Pulmonary artery endothelial cell (primary cell): Measurements from ENCODE around the gene TBCB. TPM values are rescaled to one million over a fixed set of nuclear protein-coding genes. Genes with fewer than 3 reads are reported as not detected.
"Not testable (repeated sequence)": the region's sequence is repeated elsewhere in the genome, so short reads cannot be mapped to it uniquely, and the experiment has no call there.

Source experiments
- DNase-seq: peaks from one replicate; pipeline ENCODE4 v3.0.0-alpha.2; 2011; ENCODE audit warnings: low read depth, low spot score
- total RNA-seq: library from RNA; depleted of rRNA; stranded (reverse); fragments of >200 nt; gene quantifications from 2 replicates; pipeline ENCODE4 v1.2.3, GENCODE V29; 2014

TBCB gene
- total RNA-seq, 1 donor from 2014 or later: 196 TPM

GRCh38 chr19:36134867-36135266 lies 19.6 kb downstream of the TBCB start:
- not testable (repeated sequence) for DNase-seq

- DNase-seq: no peak
Observed at GRCh38 chr19:36136964-36137686, 21.9 kb downstream of the TBCB start.

DNA sequence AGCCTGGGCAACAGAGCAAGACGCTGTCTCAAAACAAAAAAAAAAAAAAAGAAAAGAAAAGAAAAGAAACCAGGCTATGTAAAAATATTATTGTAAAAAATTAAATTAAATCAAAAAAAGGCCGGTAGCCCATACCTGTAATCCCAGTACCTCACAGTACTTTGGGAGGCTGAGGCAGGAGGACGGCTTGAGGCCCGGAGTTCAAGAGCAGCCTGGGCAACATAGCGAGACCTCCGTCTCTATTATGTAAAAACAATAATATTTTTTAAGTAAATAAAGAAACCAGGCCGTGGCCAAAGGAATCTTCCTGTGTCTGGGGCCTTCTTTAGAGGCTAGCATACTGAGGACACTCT lies 23.8 kb downstream of the TBCB start:
- DNase-seq: no peak

DNA sequence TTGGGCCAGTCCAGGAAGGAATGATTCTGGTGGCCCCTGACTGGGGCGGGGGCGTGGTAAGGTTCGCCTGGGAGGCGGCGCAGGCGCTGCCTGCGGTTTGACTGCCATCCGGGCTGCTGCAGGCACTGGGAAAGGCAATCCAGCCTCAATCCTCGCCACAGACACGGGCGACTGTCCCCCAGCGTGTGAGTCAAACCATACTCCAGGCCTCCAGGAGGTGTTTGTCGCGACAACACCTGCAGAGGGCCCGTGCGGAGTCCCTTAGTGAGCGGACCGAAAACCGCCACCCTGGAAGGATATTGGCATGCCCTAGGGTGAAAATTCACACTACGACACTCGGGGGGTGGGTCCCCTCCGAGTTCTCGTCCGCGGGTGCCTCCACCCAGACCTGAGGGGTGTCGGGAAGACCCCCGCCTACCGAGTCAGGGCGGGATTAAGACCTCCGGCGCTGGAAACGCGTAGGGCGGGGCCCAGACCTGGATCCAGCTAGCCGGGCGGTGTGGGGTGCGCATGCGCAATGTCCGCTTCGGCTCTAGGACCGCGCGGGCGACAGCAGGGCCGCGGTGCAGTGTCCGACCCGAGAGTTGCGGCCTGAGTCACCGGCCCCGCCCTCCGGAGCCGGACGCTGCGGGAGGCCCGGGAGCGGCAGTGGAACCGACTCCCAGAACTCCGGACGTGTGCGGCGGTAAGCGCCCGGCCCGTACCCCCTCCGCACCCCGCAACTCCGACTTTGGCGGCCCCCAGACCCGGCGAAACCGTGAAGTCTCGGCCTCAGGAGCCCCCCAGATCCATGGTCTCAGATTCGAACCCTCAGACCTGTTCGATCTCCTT lies 24.4 kb downstream of the TBCB start, which contains the start of gene CAPNS1:
CAPNS1 (plus strand) TSS at position 594 of the 831 bp plus-strand sequence. CDS start 946 bp downstream, outside the sequence.
- peak; percentile 79 for DNase-seq

GRCh38 chr19:36140304-36141038 lies 25.2 kb downstream of the TBCB start:
- DNase-seq: no peak

- peak; percentile 64 for DNase-seq
Observed at GRCh38 chr19:36141039-36141927, 26.0 kb downstream of the TBCB start.

GRCh38 chr19:36142046-36142445 lies 26.8 kb downstream of the TBCB start:
- no peak for DNase-seq

GRCh38 chr19:36142496-36142895 lies 27.2 kb downstream of the TBCB start:
- DNase-seq: no peak

- no peak for DNase-seq
Observed at GRCh38 chr19:36144624-36145023, 29.4 kb downstream of the TBCB start.

- no peak for DNase-seq
Observed at GRCh38 chr19:36149673-36150406, 34.6 kb downstream of the TBCB start.

DNA sequence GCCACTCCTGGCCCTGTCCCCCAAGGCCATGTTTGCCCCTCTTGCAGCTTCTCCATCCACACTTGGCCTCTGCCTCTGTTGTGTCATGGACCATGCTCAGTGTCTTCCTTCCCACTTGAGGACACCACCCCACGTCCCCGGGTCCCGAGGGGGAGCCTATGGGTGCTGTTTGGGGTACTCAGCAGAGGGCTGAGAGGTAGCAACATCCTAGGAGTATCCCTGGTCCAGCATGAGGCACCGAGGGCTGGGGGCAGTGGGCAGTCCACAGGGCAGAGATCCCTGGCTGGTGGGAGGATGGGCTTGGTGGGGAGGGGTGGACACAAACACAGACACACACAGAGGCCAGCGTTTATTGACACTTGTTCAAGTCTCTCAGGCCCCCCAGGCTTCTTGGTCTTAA lies 35.3 kb downstream of the TBCB start:
- DNase-seq: no peak

- no peak for DNase-seq
Observed at GRCh38 chr19:36151144-36152018, 36.1 kb downstream of the TBCB start.

GRCh38 chr19:36152019-36152351 lies 36.7 kb downstream of the TBCB start:
- DNase-seq: no peak

GRCh38 chr19:36152352-36153091 lies 37.3 kb downstream of the TBCB start, which contains the start of gene COX7A1:
COX7A1 (minus strand) TSS chr19:36152447; CDS start chr19:36152407, 40 bp downstream.
- no peak for DNase-seq

- no peak for DNase-seq
Observed at GRCh38 chr19:36153126-36153525, 37.9 kb downstream of the TBCB start.

GRCh38 chr19:36160821-36161596 lies 45.7 kb downstream of the TBCB start:
- no peak for DNase-seq

GRCh38 chr19:36163813-36164212 lies 48.5 kb downstream of the TBCB start:
- no peak for DNase-seq
